ENCODE data around the gene PMEPA1.

GRCh38 chr20:57618764-57619050 is 91.1 kb downstream of the PMEPA1 start:
- TF ChIP-seq CTCF (conservative IDR thresholded peaks at IDR 0.05) (no peak), EZH2 (IDR thresholded peaks at IDR 0.05; ENCODE audit: low read depth) (no peak)
